Astrocyte (in vitro differentiated cells and primary cell): ENCODE measurements around the gene SDHAF2. TPM values are rescaled to one million over a fixed set of nuclear protein-coding genes. Genes with fewer than 3 reads are reported as not detected.

Experiments used
- DNase-seq: peaks from one replicate; pipeline ENCODE4 v3.0.0-alpha.2; 2010; ENCODE audit warnings: low read depth
- FAIRE-seq: peaks from 2 replicates; lab custom pipeline; 2011; peaks lifted over from hg19 to GRCh38; lab: Jason Lieb, UNC
- H2AFZ ChIP-seq: 2 replicates; pipeline ENCODE4 v1.6.0; 2012; ENCODE audit warnings: low read depth, low read length, inconsistent platforms
- H3K27ac ChIP-seq: 2 replicates; pipeline ENCODE4 v1.5.1; 2011; ENCODE audit warnings: low read depth, low read length, inconsistent platforms
- H3K27me3 ChIP-seq: 2 replicates; pipeline ENCODE4 v1.6.0; 2011; ENCODE audit warnings: low read length, inconsistent platforms; ENCODE audit not compliant: insufficient read depth
- H3K36me3 ChIP-seq: 2 replicates; pipeline ENCODE4 v1.5.1; 2011; ENCODE audit warnings: low read length, inconsistent platforms; ENCODE audit not compliant: insufficient read depth
- H3K4me1 ChIP-seq: 2 replicates; pipeline ENCODE4 v1.5.1; 2011; ENCODE audit warnings: low read length, inconsistent platforms; ENCODE audit not compliant: insufficient read depth
- H3K4me2 ChIP-seq: 2 replicates; pipeline ENCODE4 v1.6.0; 2012; ENCODE audit warnings: low read length, inconsistent platforms
- H3K4me3 ChIP-seq: 2 replicates; pipeline ENCODE4 v1.5.1; 2011; ENCODE audit warnings: low read depth, mild to moderate bottlenecking, low read length, inconsistent platforms; ENCODE audit not compliant: insufficient read depth
- H3K79me2 ChIP-seq: 2 replicates; pipeline ENCODE4 v1.6.0; 2012; ENCODE audit warnings: mild to moderate bottlenecking, low read length, inconsistent platforms; ENCODE audit not compliant: insufficient read depth
- H3K9ac ChIP-seq: 2 replicates; pipeline ENCODE4 v1.6.0; 2012; ENCODE audit warnings: mild to moderate bottlenecking, low read length, inconsistent platforms
- H3K9me3 ChIP-seq: 2 replicates; pipeline ENCODE4 v1.5.1; 2012; ENCODE audit warnings: low read depth, mild to moderate bottlenecking, low read length, inconsistent platforms; ENCODE audit not compliant: insufficient read depth
- H4K20me1 ChIP-seq: 2 replicates; pipeline ENCODE4 v1.6.0; 2012; ENCODE audit warnings: low read length, inconsistent platforms; ENCODE audit not compliant: insufficient read depth
- H3K27ac Mint-ChIP-seq: one replicate; pipeline ENCODE4 v1.8.0; 2021; ENCODE audit warnings: mild to moderate bottlenecking, mixed read lengths; ENCODE audit not compliant: unreplicated experiment
- H3K27me3 Mint-ChIP-seq: one replicate; pipeline ENCODE4 v1.8.0; 2021; ENCODE audit warnings: low read depth, mixed read lengths; ENCODE audit not compliant: unreplicated experiment
- H3K36me3 Mint-ChIP-seq: one replicate; pipeline ENCODE4 v1.8.0; 2021; ENCODE audit warnings: low read depth, mixed read lengths; ENCODE audit not compliant: unreplicated experiment
- H3K4me1 Mint-ChIP-seq: one replicate; pipeline ENCODE4 v1.8.0; 2021; ENCODE audit warnings: low read depth, mixed read lengths; ENCODE audit not compliant: unreplicated experiment
- H3K4me3 Mint-ChIP-seq: one replicate; pipeline ENCODE4 v1.8.0; 2021; ENCODE audit warnings: mild to moderate bottlenecking, moderate library complexity, mixed read lengths; ENCODE audit not compliant: unreplicated experiment
- H3K9me3 Mint-ChIP-seq: one replicate; pipeline ENCODE4 v1.8.0; 2021; ENCODE audit warnings: mild to moderate bottlenecking, mixed read lengths; ENCODE audit not compliant: unreplicated experiment
- CTCF ChIP-seq: IDR thresholded peaks from 2 replicates; pipeline ENCODE4 v1.5.1; 2011; ENCODE audit warnings: low read depth, mild to moderate bottlenecking, inconsistent platforms, low read length, moderate library complexity; ENCODE audit not compliant: insufficient read depth
- EZH2 ChIP-seq: IDR thresholded peaks from 2 replicates; pipeline ENCODE4 v1.6.1; 2012; ENCODE audit warnings: mild to moderate bottlenecking, low read length, inconsistent platforms; ENCODE audit not compliant: insufficient read depth
- total RNA-seq: library from RNA; stranded (reverse); gene quantifications from 2 replicates; pipeline ENCODE4 v1.2.1, GENCODE V29; 2021

The SDHAF2 gene
- total RNA-seq, 1 donor from 2014 or later = 38.8 TPM

- H3K9ac ChIP-seq = no peak overlapping the region
- peaks cover 42% of the 10 kb centered on the region for H3K27me3 Mint-ChIP-seq
- DNase-seq (no peak), FAIRE-seq (no peak)
- H3K9me3 ChIP-seq = no peaks in the 10 kb centered on the region
- TF ChIP-seq EZH2 = no peak
- TF ChIP-seq CTCF = no peak
- no peaks in the 10 kb centered on the region for H3K36me3 ChIP-seq
- no peak overlapping the region for H3K4me3 Mint-ChIP-seq
- H3K36me3 Mint-ChIP-seq = peaks cover 2% of the 10 kb centered on the region
- no peaks in the 10 kb centered on the region for H3K79me2 ChIP-seq
- H3K4me1 ChIP-seq = peaks cover 8% of the 10 kb centered on the region
- peak overlapping the region; percentile 72 for H3K4me2 ChIP-seq
- peaks cover 2% of the 10 kb centered on the region for H3K9me3 Mint-ChIP-seq
- H3K27ac ChIP-seq = no peak overlapping the region
- no peaks in the 10 kb centered on the region for H3K27me3 ChIP-seq
- H4K20me1 ChIP-seq = no peaks in the 10 kb centered on the region
- no peak overlapping the region for H3K4me3 ChIP-seq
- H3K27ac Mint-ChIP-seq = no peak overlapping the region
- peak overlapping the region; percentile 42 for H2AFZ ChIP-seq
- H3K4me1 Mint-ChIP-seq = peaks cover 18% of the 10 kb centered on the region
These were observed 58.8 kb downstream of the SDHAF2 start for GRCh38 chr11:61488651-61489291.

- Mint-ChIP-seq H3K4me3 (no peak overlapping the region), H3K27me3 (peaks cover 39% of the 10 kb centered on the region), H3K36me3 (peaks cover 2% of the 10 kb centered on the region), H3K9me3 (peaks cover 2% of the 10 kb centered on the region), H3K4me1 (peaks cover 18% of the 10 kb centered on the region), H3K27ac (no peak overlapping the region)
- no peak overlapping the region for H3K27ac ChIP-seq
- H3K4me2 ChIP-seq = peak overlapping the region; percentile 1
- no peak for FAIRE-seq
- no peaks in the 10 kb centered on the region for H3K79me2 ChIP-seq
- H4K20me1 ChIP-seq = no peaks in the 10 kb centered on the region
- peaks cover 8% of the 10 kb centered on the region for H3K4me1 ChIP-seq
- no peak overlapping the region for H2AFZ ChIP-seq
- no peaks in the 10 kb centered on the region for H3K36me3 ChIP-seq
- H3K9me3 ChIP-seq = no peaks in the 10 kb centered on the region
- peak; percentile 22 for DNase-seq
- no peak overlapping the region for H3K4me3 ChIP-seq
- no peaks in the 10 kb centered on the region for H3K27me3 ChIP-seq
- TF ChIP-seq EZH2 (no peak), CTCF (no peak)
- no peak overlapping the region for H3K9ac ChIP-seq
These were observed 60.2 kb downstream of the SDHAF2 start for GRCh38 chr11:61489833-61490721.
